CD4-positive, CD25-positive, alpha-beta regulatory T cell (primary cell): ENCODE measurements around the gene NR3C2. TPM values are rescaled to one million over a fixed set of nuclear protein-coding genes. Genes with fewer than 3 reads are reported as not detected.

Experiments used
- ATAC-seq, 2 donors: fragments of 150-1000 bp; cut with Tn5 transposase; one replicate each; pipeline ENCODE4 v1.10.0; 2021; ENCODE audit warnings: low read depth in 2 of 2, moderate number of reproducible peaks in 2 of 2, moderate library complexity in 1 of 2
- DNase-seq, 3 donors: peaks; one replicate each; pipeline versions ENCODE4 v3.0.0 to v3.0.0-alpha.2; 2012 to 2022; ENCODE audit warnings: mixed read lengths in 1 of 3
- H3K27ac ChIP-seq: one replicate; pipeline ENCODE4 v1.7.0; 2013; ENCODE audit warnings: mild to moderate bottlenecking, low read length; ENCODE audit not compliant: insufficient read depth, poor library complexity, severe bottlenecking
- H3K27me3 ChIP-seq: one replicate; pipeline ENCODE4 v1.7.0; 2013; ENCODE audit warnings: low read length; ENCODE audit not compliant: control insufficient read depth, insufficient read depth
- H3K36me3 ChIP-seq: one replicate; pipeline ENCODE4 v1.7.0; 2013; ENCODE audit warnings: mild to moderate bottlenecking, low read length, moderate library complexity; ENCODE audit not compliant: control insufficient read depth, insufficient read depth
- H3K4me1 ChIP-seq: 2 replicates; pipeline ENCODE4 v1.7.0; 2013; ENCODE audit warnings: mild to moderate bottlenecking, low read length; ENCODE audit not compliant: insufficient read depth, control insufficient read depth, poor library complexity, severe bottlenecking
- H3K4me3 ChIP-seq: one replicate; pipeline ENCODE4 v1.7.0; 2013; ENCODE audit warnings: low read depth, mild to moderate bottlenecking, low read length, moderate library complexity
- H3K9me3 ChIP-seq, 2 experiments: 1 replicate in 1 of 2; 2 replicates in 1 of 2; pipeline ENCODE4 v1.7.0; 2013; ENCODE audit warnings: low read length in 2 of 2, mild to moderate bottlenecking in 1 of 2, moderate library complexity in 1 of 2; ENCODE audit not compliant: control insufficient read depth in 2 of 2
- H3K27ac Mint-ChIP-seq, 3 donors: one replicate each; pipeline ENCODE4 v1.8.0; 2020 to 2022; ENCODE audit warnings: mild to moderate bottlenecking in 3 of 3, mixed read lengths in 3 of 3, moderate library complexity in 2 of 3
- H3K27me3 Mint-ChIP-seq: one replicate; pipeline ENCODE4 v1.8.0; 2022; ENCODE audit warnings: mild to moderate bottlenecking, mixed read lengths
- H3K36me3 Mint-ChIP-seq: one replicate; pipeline ENCODE4 v1.8.0; 2020; ENCODE audit warnings: mixed read lengths
- H3K4me1 Mint-ChIP-seq, 4 donors: one replicate each; pipeline ENCODE4 v1.8.0; 2020 to 2022; ENCODE audit warnings: mixed read lengths in 4 of 4, mild to moderate bottlenecking in 1 of 4
- H3K4me3 Mint-ChIP-seq, 4 donors: one replicate each; pipeline ENCODE4 v1.8.0; 2020 to 2022; ENCODE audit warnings: mild to moderate bottlenecking in 4 of 4, mixed read lengths in 4 of 4, moderate library complexity in 3 of 4
- H3K9me3 Mint-ChIP-seq, 7 donors: one replicate each; pipeline ENCODE4 v1.8.0; 2020 to 2022; ENCODE audit warnings: mixed read lengths in 7 of 7, mild to moderate bottlenecking in 3 of 7, moderate library complexity in 2 of 7
- polyA plus RNA-seq, 4 donors: library from polyadenylated mRNA; unstranded; fragments of 300-500 nt; fragmentation: Illumina TruSeq; gene quantifications; one replicate each; pipeline ENCODE4 v1.2.3, GENCODE V29; 2021
- total RNA-seq: library from RNA; stranded (reverse); gene quantifications from one replicate; pipeline ENCODE4 v1.2.3, GENCODE V29; 2022

NR3C2 gene
- total and polyA plus RNA-seq, 5 donors from 2014 or later = 1.2 to 16.1 (median 3.2) TPM

DNA sequence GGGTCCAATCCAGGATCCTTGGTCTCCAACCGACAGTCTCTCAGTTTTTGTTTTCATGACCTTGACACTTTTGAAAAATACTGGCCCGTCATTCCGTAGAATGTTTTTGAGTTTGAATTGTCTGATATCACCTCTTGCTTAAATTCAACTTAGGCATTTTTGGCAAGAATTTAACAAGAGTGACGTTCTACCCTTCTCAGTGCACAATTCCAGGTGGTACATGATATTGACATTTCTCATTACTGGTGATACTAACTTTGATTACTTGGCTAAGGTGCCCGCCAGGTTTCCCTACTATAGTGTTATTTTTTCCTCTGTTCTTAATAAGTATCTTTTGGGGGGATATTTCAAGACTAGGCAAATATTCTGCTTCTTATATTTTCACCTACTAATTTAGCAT lies 215.1 kb downstream of the NR3C2 start:
- Mint-ChIP-seq H3K4me1 (peaks cover 0 to 19% (median 8%) of the 10 kb centered on the region in 4 donors), H3K9me3 (peaks cover 0 to 2% (median 0%) of the 10 kb centered on the region in 7 donors), H3K27ac (peak overlapping the region in 1 of 3 donors; percentile 6), H3K4me3 (no peak overlapping the region), H3K36me3 (peaks cover 4% of the 10 kb centered on the region), H3K27me3 (no peaks in the 10 kb centered on the region)
- H3K9me3 ChIP-seq = no peaks in the 10 kb centered on the region
- no peaks in the 10 kb centered on the region for H3K36me3 ChIP-seq
- H3K27ac ChIP-seq = no peak overlapping the region
- no peak overlapping the region for H3K4me3 ChIP-seq
- no peaks in the 10 kb centered on the region for H3K4me1 ChIP-seq
- no peaks in the 10 kb centered on the region for H3K27me3 ChIP-seq
- DNase-seq (no peak), ATAC-seq (no peak)

- ATAC-seq (no peak), DNase-seq (no peak)
- Mint-ChIP-seq H3K4me3 (no peak overlapping the region), H3K36me3 (peaks cover 4% of the 10 kb centered on the region), H3K27ac (no peak overlapping the region), H3K27me3 (no peaks in the 10 kb centered on the region), H3K4me1 (peaks cover 0 to 16% (median 7%) of the 10 kb centered on the region in 4 donors), H3K9me3 (no peaks in the 10 kb centered on the region)
- no peaks in the 10 kb centered on the region for H3K27me3 ChIP-seq
- no peaks in the 10 kb centered on the region for H3K9me3 ChIP-seq
- no peak overlapping the region for H3K27ac ChIP-seq
- H3K4me1 ChIP-seq = no peaks in the 10 kb centered on the region
- no peak overlapping the region for H3K4me3 ChIP-seq
- no peaks in the 10 kb centered on the region for H3K36me3 ChIP-seq
Measured at GRCh38 chr4:148226341-148226740, 215.9 kb downstream of the NR3C2 start.

GRCh38 chr4:148225639-148226038 lies 216.6 kb downstream of the NR3C2 start:
- peaks cover 4% of the 10 kb centered on the region for H3K36me3 Mint-ChIP-seq
- Histone ChIP-seq H3K27me3 (no peaks in the 10 kb centered on the region), H3K4me3 (no peak overlapping the region), H3K4me1 (no peaks in the 10 kb centered on the region), H3K9me3 (no peaks in the 10 kb centered on the region), H3K36me3 (no peaks in the 10 kb centered on the region), H3K27ac (no peak overlapping the region)
- H3K9me3 Mint-ChIP-seq = no peaks in the 10 kb centered on the region
- H3K27ac Mint-ChIP-seq = no peak overlapping the region
- H3K4me1 Mint-ChIP-seq = peaks cover 0 to 20% (median 6%) of the 10 kb centered on the region in 4 donors
- ATAC-seq = no peak
- no peak overlapping the region for H3K4me3 Mint-ChIP-seq
- DNase-seq = no peak
- no peaks in the 10 kb centered on the region for H3K27me3 Mint-ChIP-seq

GRCh38 chr4:148224476-148224875 lies 217.7 kb downstream of the NR3C2 start:
- H3K36me3 Mint-ChIP-seq = no peaks in the 10 kb centered on the region
- H3K27me3 ChIP-seq = no peaks in the 10 kb centered on the region
- ATAC-seq (no peak), DNase-seq (no peak)
- no peak overlapping the region for H3K27ac ChIP-seq
- H3K27ac Mint-ChIP-seq = no peak overlapping the region
- no peaks in the 10 kb centered on the region for H3K27me3 Mint-ChIP-seq
- no peaks in the 10 kb centered on the region for H3K36me3 ChIP-seq
- H3K4me3 Mint-ChIP-seq = no peak overlapping the region
- no peaks in the 10 kb centered on the region for H3K4me1 ChIP-seq
- H3K9me3 Mint-ChIP-seq = no peaks in the 10 kb centered on the region
- no peak overlapping the region for H3K4me3 ChIP-seq
- H3K9me3 ChIP-seq = no peaks in the 10 kb centered on the region
- H3K4me1 Mint-ChIP-seq = peaks cover 0 to 15% (median 2%) of the 10 kb centered on the region in 4 donors

DNA sequence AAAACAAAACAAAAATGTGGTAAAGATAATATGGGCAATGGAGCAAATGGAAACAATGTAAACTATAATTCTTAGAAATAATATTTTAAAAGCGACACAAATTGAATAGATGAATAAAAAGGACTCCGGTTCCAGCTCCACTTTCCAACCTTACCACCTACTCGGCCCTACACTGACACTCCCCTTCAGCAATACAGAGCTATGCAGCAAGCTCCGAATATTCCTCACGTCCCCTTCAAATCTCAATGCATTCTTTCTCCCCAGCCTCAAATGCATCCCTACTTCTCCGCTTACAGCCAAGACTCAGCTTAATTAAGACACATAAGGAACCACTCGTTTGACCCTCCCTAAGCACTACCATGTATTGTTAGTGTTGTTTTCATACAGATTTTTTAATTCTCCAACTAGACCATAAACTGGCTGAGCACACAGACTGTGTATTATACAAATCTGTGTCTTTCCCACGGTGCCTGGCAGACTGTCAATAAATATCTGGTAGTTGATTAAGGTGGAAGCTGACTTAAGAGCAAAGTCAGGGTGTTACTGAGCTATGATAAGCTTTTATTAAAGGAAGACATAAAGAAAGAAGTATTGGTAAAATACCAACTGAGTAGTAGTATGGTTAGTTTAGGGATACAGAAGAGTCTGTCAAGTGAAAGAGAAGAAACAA lies 219.1 kb downstream of the NR3C2 start:
- Mint-ChIP-seq H3K9me3 (peaks cover 0 to under 1% (median 0%) of the 10 kb centered on the region in 7 donors), H3K4me3 (no peak overlapping the region), H3K4me1 (peaks cover 0 to 21% (median 9%) of the 10 kb centered on the region in 4 donors), H3K27me3 (no peaks in the 10 kb centered on the region), H3K36me3 (no peaks in the 10 kb centered on the region), H3K27ac (no peak overlapping the region)
- Histone ChIP-seq H3K36me3 (no peaks in the 10 kb centered on the region), H3K27ac (no peak overlapping the region), H3K4me3 (no peak overlapping the region), H3K27me3 (no peaks in the 10 kb centered on the region), H3K4me1 (no peaks in the 10 kb centered on the region), H3K9me3 (no peaks in the 10 kb centered on the region)
- DNase-seq = no peak
- ATAC-seq = no peak

GRCh38 chr4:148216866-148217814 lies 225.1 kb downstream of the NR3C2 start:
- Mint-ChIP-seq H3K27ac (peak overlapping the region; percentile 34 to 97 (median 85)), H3K9me3 (peaks cover 0 to 2% (median 0%) of the 10 kb centered on the region in 7 donors), H3K27me3 (no peaks in the 10 kb centered on the region), H3K4me1 (peaks cover 21 to 32% (median 29%) of the 10 kb centered on the region in 4 donors), H3K4me3 (peak overlapping the region; percentile 75 to 83 (median 79)), H3K36me3 (no peaks in the 10 kb centered on the region)
- Histone ChIP-seq H3K36me3 (no peaks in the 10 kb centered on the region), H3K27me3 (no peaks in the 10 kb centered on the region), H3K9me3 (no peaks in the 10 kb centered on the region), H3K27ac (peak overlapping the region; percentile 64), H3K4me3 (peak overlapping the region; percentile 74), H3K4me1 (peaks cover 11% of the 10 kb centered on the region)
- ATAC-seq = peak; percentile 66 to 71
- peak in 2 of 3 donors; percentile 29 to 78 for DNase-seq

DNA sequence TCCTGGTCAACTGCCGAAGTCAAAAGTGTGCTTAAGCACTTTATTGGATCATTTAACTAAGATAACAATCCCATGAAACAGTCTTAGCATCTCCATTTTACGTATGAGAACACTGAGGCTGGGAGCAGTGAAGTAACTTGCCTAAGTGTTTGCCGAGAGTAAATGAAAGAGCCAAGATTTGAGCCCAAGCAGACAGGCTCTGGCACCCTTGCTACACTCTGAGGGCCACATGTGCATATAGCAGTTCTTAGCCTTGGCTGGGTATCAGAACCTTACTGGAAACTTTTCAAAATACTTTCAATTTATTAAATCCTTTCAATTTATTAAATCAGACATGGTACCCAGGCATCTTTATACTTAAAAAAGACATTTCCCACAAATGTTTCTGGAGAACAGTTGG lies 225.9 kb downstream of the NR3C2 start:
- Mint-ChIP-seq H3K36me3 (no peaks in the 10 kb centered on the region), H3K9me3 (peaks cover 0 to 2% (median 0%) of the 10 kb centered on the region in 7 donors), H3K27me3 (no peaks in the 10 kb centered on the region), H3K4me1 (peaks cover 21 to 35% (median 30%) of the 10 kb centered on the region in 4 donors), H3K4me3 (peak overlapping the region; percentile 62 to 79 (median 69)), H3K27ac (peak overlapping the region in 2 of 3 donors; percentile 85 to 97)
- no peaks in the 10 kb centered on the region for H3K36me3 ChIP-seq
- peak overlapping the region; percentile 64 for H3K27ac ChIP-seq
- no peaks in the 10 kb centered on the region for H3K9me3 ChIP-seq
- peaks cover 11% of the 10 kb centered on the region for H3K4me1 ChIP-seq
- DNase-seq (no peak), ATAC-seq (no peak)
- no peaks in the 10 kb centered on the region for H3K27me3 ChIP-seq
- H3K4me3 ChIP-seq = peak overlapping the region; percentile 74
